ENCODE measurements around the gene GH1.
"Not testable (repeated sequence)": the region's sequence is repeated elsewhere in the genome, so short reads cannot be mapped to it uniquely, and the experiment has no call there.

The GH1 gene

DNA sequence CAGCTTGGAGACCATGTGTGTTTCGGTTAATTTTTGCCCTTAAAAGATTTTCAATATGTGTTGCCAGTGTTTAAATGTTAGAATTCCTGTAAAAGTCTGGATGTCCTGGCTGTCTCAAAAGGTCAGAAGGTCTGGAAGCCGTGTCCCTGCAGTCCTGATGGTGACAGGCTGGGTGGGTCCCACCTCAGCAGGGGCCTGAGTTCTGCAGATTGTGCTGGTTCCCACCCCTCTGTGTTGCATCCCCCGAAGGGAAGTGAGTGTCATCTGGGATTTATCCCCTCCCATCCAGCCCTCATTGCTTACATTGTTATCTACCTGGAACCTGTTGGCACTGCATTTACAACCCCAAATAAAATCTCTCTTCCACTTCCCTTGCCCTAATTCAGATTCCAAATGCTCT is 24.6 kb downstream of the GH1 start:
- DNase-seq: not testable (repeated sequence)

DNA sequence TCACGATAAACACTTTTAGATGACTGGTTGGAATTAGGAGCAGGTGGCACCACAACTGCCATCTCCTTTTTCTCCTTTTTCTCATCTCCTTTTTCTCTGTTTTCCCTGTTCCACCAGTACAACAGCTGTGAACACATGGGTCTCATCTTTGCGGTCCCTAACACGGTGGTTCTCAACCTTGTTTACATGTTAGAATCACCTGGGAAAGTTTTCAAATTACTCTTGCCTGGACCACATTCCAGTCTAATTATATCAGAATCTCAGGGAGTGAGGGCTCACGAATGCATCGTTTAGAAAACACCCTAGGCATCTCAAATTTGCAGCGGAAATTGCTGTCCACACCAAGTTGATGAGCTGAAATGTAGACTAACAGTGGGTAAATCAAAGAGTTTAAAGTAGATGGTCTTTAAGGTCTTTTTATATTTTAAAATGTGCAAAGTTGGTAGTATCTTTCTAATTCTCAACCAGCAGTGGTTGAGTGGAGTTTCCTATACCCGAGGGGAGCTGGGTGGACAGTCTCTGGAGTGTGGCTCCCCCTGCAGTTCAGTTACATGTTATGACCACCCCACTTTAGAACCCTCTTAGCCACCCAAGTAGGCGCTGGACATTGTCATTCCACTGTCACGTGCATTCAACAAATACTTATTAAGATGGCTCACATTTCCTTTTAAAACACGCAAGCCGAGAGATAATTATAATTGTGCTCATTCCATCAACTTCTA is 26.2 kb downstream of the GH1 start:
- not testable (repeated sequence) for DNase-seq

DNA sequence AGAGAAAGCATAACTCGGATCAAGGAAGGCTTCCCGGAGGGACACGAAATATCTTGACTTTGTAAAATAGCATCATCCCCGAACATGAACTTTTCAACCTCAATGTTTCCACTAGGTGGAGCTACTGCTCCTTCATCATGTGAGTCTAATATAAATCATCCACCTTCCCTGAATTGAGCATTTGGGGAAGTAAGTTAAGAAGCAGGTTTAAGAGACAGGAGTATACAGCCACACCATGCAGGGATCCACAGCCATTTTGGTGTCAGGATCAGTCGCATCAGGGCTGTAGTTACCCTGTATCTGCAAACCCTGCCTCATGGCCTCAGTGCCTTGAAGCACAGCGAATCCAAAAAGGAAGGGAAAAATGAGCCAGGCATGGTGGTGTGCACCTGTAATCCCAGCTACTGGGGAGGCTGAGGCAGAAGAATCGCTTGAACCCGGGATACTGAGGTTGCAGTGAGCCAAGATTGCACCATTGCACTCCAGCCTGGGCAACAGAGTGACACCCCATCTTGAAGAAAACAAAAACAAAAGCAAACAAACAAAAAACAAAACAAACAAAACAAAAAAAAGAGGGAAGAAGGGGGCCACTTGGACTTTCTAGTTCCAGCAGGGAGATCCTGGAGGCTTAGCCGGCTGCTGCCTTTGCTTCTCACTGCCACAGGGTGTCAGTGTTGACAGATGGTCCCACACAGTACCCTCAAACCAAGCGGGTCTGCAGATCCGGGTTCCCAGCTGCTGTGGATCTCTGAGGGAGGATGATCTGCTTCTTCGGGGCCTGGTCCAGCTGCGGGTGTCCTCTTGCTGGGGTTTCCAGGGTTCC is 29.4 kb downstream of the GH1 start:
- DNase-seq: peak in 1 of 2 experiments; percentile 40

DNA sequence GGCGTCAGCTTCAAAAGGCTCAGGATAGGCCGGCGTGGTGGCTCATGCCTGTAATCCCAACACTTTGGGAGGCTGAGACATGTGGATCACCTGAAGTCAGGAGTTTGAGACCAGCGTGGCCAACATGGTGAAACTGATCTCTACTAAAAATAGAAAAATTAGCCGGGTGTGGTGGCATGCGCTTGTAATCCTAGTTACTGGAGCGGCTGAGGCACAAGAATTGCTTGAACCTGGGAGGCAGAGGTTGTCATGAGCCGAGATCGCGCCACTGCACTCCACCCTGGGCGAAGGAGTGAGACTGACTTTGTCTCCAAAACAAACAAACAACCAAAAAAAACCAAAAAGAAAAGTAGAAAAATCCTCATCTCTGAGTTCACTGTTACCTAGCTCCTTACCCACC is 33.5 kb downstream of the GH1 start:
- DNase-seq: not testable (repeated sequence)

DNA sequence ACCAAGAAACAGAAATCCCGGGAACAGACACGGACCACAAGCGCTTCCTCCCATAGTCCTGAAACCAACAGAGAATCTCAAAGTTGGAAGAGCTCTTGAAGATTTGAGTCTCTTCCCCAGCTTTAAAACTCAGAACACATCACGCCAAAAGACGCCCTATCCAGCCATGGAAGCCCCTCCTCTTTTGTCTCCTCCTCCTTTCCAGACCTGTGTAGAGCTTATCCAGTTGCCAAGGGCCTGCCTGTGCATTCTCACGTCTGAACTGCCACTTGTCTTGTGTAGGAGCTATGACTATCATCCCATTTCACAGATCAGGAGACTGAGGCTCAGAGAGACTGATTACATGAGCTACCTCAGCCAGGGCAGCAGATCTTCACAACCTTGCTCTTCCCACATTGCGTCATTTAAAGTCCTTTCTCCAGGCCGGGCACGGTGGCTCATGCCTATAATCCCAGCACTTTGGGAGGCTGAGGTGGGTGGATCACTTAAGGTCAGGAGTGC is 36.0 kb downstream of the GH1 start:
- DNase-seq: not testable (repeated sequence)

DNA sequence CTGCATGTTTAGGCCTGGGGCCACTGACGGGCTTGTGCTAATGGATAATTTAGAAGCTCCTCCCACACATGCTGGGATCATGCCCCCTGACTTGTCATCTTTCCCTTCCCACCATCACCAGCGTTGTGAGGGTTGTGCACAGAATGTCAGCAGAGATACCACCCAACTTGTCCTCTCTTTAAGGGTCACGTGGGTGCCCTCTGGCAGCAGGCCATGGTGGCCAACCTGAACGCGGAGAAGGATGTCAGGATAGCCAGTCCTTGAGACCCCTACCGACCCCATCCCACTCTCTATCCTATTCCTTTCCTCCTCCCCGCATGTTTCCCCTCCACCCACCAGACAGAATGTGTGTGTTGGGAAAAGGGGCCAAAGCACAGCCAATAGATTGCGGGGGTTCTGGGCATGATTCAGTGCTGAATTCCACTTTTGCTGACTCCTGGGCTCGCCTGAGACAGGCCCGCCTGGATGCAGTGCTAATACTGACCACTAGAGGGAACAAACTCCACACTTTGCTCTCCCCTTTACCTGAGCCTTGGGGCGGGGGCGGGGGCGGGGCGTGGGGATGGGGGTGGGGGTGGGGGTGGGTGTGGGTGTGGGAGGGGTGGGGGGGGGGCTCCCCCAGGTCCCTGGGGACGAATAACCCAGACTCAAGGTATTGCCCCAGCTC is 36.6 kb downstream of the GH1 start, which contains the start of gene GH2:
GH2 (minus strand) TSS at position 10 of the 667 bp plus-strand sequence. CDS start 143 bp downstream, outside the sequence.
- no peak for DNase-seq

DNA sequence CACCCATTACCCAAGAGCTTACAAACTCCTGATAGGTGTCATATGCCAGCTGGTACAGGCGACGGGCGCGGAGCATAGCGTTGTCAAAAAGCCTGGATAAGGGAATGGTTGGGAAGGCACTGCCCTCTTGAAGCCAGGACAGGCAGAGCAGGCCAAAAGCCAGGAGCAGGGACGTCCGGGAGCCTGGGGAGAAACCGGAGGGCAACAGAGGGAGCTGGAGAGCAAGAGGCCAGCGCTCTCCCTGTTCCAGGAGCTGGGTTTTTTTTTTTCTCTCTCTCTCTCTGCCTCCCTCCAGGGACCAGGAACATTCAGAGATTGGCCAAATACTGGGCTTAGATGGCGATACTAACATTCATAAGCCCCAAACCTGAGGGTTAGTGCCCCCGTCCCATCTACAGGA is 37.3 kb downstream of the GH1 start:
- not testable (repeated sequence) for DNase-seq

DNA sequence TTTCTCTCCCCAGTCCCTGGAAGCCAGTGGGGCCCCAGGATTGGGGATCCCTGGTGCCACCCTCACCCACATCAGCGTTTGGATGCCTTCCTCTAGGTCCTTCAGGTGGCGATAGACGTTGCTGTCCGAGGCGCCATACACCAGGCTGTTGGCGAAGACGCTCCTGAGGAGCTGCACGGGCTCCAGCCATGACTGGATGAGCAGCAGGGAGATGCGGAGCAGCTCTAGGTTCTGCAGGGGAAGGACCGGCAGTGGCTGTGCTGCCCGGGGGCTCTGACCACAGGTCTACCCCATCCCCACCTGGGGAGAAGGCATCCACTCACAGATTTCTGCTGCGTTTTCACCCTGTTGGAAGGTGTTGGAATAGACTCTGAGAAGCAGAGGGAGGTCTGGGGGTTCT is 37.9 kb downstream of the GH1 start:
- no peak for DNase-seq

DNA sequence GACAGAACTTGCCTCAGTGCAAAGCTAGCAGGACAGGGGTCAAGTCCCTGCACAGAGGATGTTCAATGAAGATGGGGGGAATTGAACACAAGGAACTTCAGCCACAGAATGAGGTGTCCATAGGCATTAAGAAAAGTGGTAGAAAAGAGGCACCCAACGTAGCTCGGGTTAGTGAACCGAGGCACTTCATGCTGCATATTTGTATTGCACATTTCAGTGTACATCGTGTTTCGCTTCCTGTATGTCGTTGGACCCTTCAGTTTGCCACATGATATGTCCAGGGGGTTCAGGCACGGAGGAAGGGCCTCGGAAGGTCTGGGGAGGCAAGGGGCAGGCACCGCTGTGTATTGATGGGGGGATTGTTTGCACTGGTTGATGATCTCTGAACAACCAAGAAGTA is 40.2 kb downstream of the GH1 start:
- not testable (repeated sequence) for DNase-seq

DNA sequence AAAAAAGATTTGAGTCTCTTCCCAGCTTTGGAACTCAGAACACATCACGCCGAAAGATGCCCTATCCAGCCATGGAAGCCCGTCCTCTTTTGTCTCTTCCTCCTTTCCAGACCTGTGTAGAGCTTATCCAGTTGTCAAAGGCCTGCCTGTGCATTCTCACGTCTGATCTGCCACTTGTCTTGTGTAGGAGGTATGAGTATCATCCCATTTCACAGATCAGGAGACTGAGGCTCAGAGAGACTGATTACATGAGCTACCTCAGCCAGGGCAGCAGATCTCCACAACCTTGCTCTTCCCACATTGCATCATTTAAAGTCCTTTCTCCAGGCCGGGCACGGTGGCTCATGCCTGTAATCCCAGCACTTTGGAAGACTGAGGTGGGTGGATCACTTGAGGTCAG is 43.9 kb downstream of the GH1 start:
- not testable (repeated sequence) for DNase-seq

DNA sequence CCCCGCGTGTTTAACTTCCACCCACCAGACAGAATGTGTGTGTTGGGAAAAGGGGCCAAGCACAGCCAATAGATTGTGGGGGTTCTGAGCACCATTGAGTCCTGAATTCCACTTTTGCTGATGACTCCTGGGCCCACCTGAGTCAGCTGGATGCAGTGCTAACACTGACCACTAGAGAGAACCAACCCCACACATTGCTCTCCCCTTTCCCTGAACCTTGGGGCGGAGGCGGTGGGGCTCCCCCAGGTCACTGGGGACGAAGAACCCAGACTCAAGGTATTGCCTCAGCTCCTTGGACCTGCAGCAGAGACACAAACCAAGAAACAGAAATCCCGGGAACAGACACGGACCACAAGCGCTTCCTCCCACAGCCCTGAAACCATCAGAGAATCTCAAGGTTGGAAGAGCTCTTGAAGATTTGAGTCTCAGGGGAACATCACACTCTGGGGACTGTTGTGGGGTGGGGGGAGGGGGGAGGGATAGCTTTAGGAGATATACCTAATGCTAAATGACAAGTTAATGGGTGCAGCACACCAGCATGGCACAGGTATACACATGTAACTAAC is 44.5 kb downstream of the GH1 start:
- not testable (repeated sequence) for DNase-seq

DNA sequence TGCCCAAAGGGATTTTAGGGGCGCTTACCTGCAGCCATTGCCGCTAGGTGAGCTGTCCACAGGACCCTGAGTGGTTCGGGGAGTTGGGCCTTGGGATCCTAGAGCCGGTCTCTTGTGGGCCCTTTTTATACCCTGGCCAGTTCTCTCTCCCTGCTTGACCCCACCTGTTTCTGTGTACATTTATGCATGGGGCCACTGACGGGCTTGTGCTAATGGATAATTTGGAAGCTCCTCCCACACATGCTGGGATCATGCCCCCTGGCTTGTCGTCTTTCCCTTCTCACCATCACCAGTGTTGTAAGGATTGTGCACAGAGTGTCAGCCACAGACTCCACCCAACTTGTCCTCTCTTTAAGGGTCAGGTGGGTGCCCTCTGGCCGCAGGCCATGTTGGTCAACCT is 45.1 kb downstream of the GH1 start, which contains the start of gene CSH2:
CSH2 (minus strand) TSS at position 101 of the 400 bp plus-strand sequence; CDS start at position 38, 63 bp downstream.
- not testable (repeated sequence) for DNase-seq

DNA sequence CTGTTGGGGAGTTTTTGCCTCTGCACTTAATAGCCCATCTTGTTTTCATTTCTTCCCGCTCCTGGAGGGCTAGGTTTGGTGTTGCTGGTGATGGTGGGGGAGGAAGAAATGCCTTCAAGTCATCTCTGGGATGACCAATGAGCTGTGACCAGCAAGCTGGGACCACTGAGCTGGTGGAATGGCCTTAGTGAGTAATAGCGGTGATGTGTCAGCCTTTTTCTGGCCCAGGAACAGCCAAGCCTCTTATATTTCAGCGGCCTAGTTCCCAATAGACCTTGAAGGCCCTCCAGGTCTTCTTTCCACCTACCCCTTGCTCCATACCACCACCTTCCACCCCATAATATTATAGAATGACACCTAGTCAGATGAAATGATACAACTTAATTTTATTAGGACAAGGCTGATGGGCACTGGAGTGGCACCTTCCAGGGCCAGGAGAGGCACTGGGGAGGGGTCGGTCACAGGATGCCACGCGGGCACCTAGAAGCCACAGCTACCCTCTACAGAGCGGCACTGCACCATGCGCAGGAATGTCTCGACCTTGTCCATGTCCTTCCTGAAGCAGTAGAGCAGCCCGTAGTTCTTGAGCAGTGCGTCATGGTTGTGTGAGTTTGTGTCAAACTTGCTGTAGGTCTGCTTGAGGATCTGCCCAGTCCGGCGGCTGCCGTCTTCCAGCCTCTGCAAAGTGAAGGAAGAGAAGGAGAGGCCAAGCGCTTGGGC is 46.8 kb downstream of the GH1 start:
- DNase-seq: not testable (repeated sequence)

DNA sequence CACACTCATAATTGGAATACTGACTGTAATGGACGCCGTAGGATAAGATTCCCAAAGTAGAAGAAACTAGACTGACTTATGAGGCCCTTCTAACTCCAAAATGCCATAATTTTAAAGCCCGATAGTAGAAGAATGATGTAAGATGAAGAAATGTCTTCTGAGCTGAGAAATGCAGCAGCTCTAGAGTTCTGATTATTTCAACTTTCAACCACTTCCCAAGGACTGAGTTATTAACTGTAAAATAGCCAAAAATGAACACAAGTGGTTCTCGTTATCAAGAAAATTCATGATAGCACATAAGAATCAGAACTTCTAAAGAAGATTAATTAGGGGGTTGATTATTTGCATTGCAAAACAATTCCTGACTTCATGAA is 48.4 kb downstream of the GH1 start:
- not testable (repeated sequence) for DNase-seq

DNA sequence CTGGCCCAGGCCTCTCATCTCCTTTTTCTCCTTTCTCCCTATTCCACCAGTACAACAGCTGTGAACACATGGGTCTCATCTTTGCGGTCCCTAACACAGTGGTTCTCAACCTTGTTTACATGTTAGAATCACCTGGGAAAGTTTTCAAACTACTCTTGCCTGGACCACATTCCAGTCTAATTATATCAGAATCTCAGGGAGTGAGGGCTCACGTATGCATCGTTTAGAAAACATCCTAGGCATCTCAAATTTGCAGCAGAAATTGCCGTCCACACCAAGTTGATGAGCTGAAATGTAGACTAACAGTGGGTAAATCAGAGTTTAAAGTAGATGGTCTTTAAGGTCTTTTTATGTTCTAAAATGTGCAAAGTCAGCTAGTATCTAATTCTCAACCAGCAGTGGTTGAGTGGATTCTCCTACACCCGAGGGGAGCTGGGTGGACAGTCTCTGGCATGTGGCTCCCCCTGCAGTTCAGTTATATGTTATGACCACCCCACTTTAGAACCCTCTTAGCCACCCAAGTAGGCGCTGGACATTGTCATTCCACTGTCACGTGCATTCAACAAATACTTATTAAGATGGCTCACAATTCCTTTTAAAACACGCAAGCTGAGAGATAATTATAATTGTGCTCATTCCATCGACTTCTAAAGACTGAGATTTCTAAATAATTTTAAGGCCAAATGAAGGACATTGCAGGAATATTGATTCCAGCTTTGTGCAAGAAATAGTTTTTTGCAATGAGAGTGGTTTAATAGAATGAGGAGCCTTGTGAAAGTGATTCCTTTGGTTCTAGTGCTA is 48.9 kb downstream of the GH1 start:
- not testable (repeated sequence) for DNase-seq
